ENCODE results near the gene TBC1D14. TPM values are rescaled to one million over a fixed set of nuclear protein-coding genes. Genes with fewer than 3 reads are reported as not detected.
A peak's percentile ranks its signal among the peaks of the same experiment; 100 is the strongest.

The TBC1D14 gene
- total and polyA plus RNA-seq, 9 of the 15 experiments (the other 6 are each of a cell fraction or from before 2014, with no cell fraction given) = 2.1 to 59.6 (median 44.8) TPM

DNA sequence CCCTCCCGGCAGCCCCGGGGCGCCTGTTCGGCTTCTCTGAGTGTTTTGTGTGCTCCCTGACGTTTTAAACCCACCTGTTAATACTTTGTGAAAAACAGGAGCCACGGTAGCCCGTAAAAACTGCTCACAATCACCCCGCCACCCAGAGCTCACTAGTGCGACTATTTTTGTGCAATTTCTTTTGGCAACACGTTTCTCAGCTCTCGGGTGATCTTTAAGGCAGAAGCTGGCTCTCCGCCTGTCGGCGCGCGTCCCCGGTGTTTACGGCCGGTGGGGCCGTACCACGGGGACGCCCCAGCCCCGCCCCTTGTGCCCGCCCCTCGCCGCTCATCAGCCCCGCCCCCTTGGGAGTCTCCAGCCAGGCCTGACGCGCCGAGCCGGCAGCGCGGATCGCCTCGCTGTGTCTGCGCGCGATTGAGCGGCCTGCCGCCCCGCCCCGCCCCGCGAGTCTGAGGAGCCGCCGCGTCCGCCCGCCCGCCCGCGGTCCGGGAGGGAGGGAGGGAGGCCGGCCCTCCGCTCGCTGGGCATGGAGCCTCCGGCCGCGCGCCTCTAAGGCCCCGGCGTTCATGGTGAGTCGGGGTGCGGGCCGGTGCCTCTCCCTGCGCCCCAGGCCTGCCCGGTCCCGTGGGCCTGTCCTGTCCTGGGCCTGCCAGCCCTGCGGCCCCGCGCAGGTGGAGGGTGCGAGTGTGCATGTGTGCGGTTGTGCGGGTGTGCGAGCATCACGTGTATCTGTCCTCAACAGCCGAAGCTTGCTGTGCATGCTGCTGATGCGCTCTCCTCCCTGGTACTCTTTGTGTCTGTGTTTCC lies 77.4 kb downstream of the TBC1D14 start (continued):
- peak; percentile 60 for TF ChIP-seq MGA (IDR thresholded peaks at IDR 0.05)
- peak; percentile 45 for TF ChIP-seq GABPB1 (CRISPR knock-in tag; IDR thresholded peaks at IDR 0.05)
- no peak for TF ChIP-seq KAT2B (IDR thresholded peaks at IDR 0.05; ENCODE audit: low read depth, low read length)
- 0 out of 2 replicates have a peak, but pooled peaks have one; percentile 70 for TF ChIP-seq HIVEP1 (CRISPR knock-in tag; IDR thresholded peaks at IDR 0.05)
- peak; percentile 31 to 99; a peak in 2 of 4 replicates for TF ChIP-seq MLLT1 (IDR thresholded peaks at IDR 0.05)
- TF ChIP-seq ZNF232 (CRISPR knock-in tag; IDR thresholded peaks at IDR 0.05) = no peak
- no peak for TF ChIP-seq E2F5 (CRISPR knock-in tag; IDR thresholded peaks at IDR 0.05)
- peak; percentile 33; the same call in 1 of the 2 replicates for TF ChIP-seq ESRRA (IDR thresholded peaks at IDR 0.05; ENCODE audit: borderline replicate concordance, low read depth)
- TF ChIP-seq, protein P1, sequence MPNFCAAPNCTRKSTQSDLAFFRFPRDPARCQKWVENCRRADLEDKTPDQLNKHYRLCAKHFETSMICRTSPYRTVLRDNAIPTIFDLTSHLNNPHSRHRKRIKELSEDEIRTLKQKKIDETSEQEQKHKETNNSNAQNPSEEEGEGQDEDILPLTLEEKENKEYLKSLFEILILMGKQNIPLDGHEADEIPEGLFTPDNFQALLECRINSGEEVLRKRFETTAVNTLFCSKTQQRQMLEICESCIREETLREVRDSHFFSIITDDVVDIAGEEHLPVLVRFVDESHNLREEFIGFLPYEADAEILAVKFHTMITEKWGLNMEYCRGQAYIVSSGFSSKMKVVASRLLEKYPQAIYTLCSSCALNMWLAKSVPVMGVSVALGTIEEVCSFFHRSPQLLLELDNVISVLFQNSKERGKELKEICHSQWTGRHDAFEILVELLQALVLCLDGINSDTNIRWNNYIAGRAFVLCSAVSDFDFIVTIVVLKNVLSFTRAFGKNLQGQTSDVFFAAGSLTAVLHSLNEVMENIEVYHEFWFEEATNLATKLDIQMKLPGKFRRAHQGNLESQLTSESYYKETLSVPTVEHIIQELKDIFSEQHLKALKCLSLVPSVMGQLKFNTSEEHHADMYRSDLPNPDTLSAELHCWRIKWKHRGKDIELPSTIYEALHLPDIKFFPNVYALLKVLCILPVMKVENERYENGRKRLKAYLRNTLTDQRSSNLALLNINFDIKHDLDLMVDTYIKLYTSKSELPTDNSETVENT (CRISPR knock-in tag; IDR thresholded peaks at IDR 0.05) = 0 out of 2 replicates have a peak, but pooled peaks have one; percentile 24
- no peak for TF ChIP-seq SMARCB1 (IDR thresholded peaks at IDR 0.05; ENCODE audit: insufficient read length, low read depth)

Data from K562 (cell line).